ENCODE results near the gene ADGRF5.

GRCh38 chr6:46947497-46947896, 25.8 kb upstream of the ADGRF5 start:
- TF ChIP-seq CTCF (IDR thresholded peaks at IDR 0.05; ENCODE audit: low read depth, low read length, poor library complexity, severe bottlenecking) = no peak
- TF ChIP-seq EZH2phosphoT487 (IDR thresholded peaks at IDR 0.05; ENCODE audit: borderline replicate concordance, low read length) = no peak
